ENCODE measurements around the gene QSER1.

GRCh38 chr11:32949739-32950138, 57.1 kb downstream of the QSER1 start:
- no peak for TF ChIP-seq CTCF (optimal IDR thresholded peaks at IDR 0.05 in 1 of 3, IDR thresholded peaks at IDR 0.05 in 1 of 3, conservative IDR thresholded peaks at IDR 0.05 in 1 of 3; ENCODE audit: extremely low read depth in 1 of 3, insufficient read depth in 2 of 3, low read length in 3 of 3)
- no peak for TF ChIP-seq EZH2 (IDR thresholded peaks at IDR 0.05; ENCODE audit: low read length)

All from keratinocyte (primary cell).